Sigmoid colon (tissue), 4 donors: ENCODE results near the gene UNC45B.

ENCODE experiments used
- CTCF ChIP-seq, 4 experiments: fragments of 450-650 bp in 3 of 4; fragments of 200-600 bp in 1 of 4; IDR thresholded peaks; one replicate each; pipeline ENCODE4 v1.5.1; 2016 to 2019; ENCODE audit warnings: antibody characterized with exemption in 4 of 4, mild to moderate bottlenecking in 3 of 4, moderate library complexity in 2 of 4
- EP300 ChIP-seq, 4 donors: sonication (generic); formaldehyde crosslinking; IDR thresholded peaks; one replicate each; pipeline ENCODE4 v1.6.1; 2017; ENCODE audit warnings: antibody characterized with exemption in 4 of 4
- POLR2A ChIP-seq, 2 donors: fragments of 450-650 bp; IDR thresholded peaks; one replicate each; pipeline ENCODE4 v1.6.1; 2016; ENCODE audit warnings: antibody characterized with exemption in 2 of 2, mild to moderate bottlenecking in 2 of 2, moderate library complexity in 2 of 2
- POLR2AphosphoS5 ChIP-seq, 4 donors: sonication (generic); formaldehyde crosslinking; IDR thresholded peaks; one replicate each; pipeline ENCODE4 v1.6.1; 2017; ENCODE audit warnings: antibody characterized with exemption in 4 of 4

- TF ChIP-seq CTCF (IDR thresholded peaks at IDR 0.05) (no peak), POLR2AphosphoS5 (IDR thresholded peaks at IDR 0.05) (no peak), POLR2A (IDR thresholded peaks at IDR 0.05) (no peak), EP300 (IDR thresholded peaks at IDR 0.05) (no peak)
Measured at GRCh38 chr17:35160354-35161201, 13.0 kb downstream of the UNC45B start.
